Globus pallidus (tissue), 1 donor: ENCODE data around the gene SULT1C3.
A peak's percentile ranks its signal among the peaks of the same experiment; 100 is the strongest.

Experiments
- DNase-seq: peaks from one replicate; pipeline ENCODE4 v3.0.0-alpha.2; 2015; ENCODE audit warnings: low spot score

The SULT1C3 gene

DNA sequence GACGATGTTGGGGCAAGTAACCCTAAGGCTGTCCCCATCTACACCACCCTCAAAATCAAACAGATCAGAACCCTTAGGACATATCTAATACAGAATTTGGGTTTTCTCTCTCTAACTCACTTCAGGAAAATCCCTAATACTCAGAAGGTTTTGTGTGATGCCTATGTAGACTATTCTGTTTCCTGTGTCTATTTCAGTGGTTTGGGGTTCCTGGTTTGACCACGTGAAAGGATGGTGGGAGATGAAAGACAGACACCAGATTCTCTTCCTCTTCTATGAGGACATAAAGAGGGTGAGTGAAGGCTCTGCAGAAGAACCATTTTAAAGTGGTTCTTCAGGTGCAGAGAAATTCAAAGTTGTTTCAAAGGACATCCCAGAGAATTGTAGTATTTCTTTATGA is 65.2 kb downstream of the SULT1C3 start:
- DNase-seq = peak; percentile 29

DNA sequence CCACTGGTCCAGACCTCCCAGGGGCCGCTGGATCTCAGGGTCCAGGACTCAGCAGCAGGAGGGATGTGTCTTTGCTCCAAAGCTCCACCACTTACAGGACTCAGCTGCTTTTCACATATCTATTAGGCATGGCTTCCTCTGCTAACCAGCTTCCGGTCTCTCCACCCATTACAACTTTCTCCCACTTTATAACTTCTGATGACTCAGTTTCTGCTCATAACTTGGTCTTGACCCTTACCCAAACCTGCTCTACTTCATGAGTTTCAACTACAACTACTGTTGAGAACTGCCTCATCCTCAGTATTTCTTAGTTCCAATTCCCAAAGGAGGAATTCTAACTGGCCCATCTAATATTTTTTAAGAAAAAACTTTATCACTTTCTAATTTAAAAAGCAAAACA is 66.1 kb downstream of the SULT1C3 start:
- no peak for DNase-seq

DNA sequence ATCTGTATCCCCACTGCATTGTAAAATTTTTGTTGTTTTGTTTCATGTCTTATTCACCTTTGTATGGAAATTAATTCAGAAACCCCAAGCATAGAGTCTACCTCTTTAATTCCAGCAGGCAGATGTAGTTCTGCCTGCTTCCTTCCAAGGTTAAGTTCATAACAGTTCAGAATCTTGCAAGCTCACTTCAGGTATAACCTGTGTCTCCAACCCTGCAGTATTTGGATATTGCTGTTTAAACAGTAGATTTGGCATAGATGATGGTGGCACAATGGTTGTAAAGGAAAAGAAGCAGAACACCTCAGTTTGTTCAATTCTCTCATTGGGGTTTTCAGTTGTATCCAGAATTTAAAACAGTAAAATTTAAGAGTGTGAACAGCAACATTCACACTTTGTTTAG is 70.1 kb downstream of the SULT1C3 start:
- no peak for DNase-seq
